Endothelial cell of umbilical vein (primary cell): Measurements from ENCODE around the gene TRIM41. TPM values are rescaled to one million over a fixed set of nuclear protein-coding genes. Genes with fewer than 3 reads are reported as not detected.

Experiments used
- BruUV-seq: library from RNA; stranded (reverse); fragments of 400-500 nt; replicated peaks from 2 replicates; lab custom pipeline; 2021; lab: Mats Ljungman, UMichigan
- CTCF ChIA-PET: fragments of 300-600, 350-600 bp; sonication (Branson Sonifier 250); formaldehyde crosslinking; loops from one replicate; lab custom pipeline; 2021; ENCODE audit warnings: antibody characterized with exemption, inconsistent platforms; lab: Charles Lee
- POLR2A ChIA-PET: fragments of 300-600, 350-600 bp; sonication (Branson Sonifier 250); formaldehyde crosslinking; loops from one replicate; lab custom pipeline; 2021; ENCODE audit warnings: antibody characterized with exemption, inconsistent platforms; lab: Charles Lee
- DNase-seq: peaks from one replicate; pipeline ENCODE4 v3.0.0-alpha.2; 2011; ENCODE audit warnings: low read depth, low spot score
- FAIRE-seq: peaks from 2 replicates; lab custom pipeline; 2011; peaks lifted over from hg19 to GRCh38; lab: Jason Lieb, UNC
- H2AFZ ChIP-seq: 2 replicates; pipeline ENCODE4 v1.6.0; 2012; ENCODE audit warnings: low read depth, low read length, control low read depth, inconsistent platforms
- H3K27ac ChIP-seq: 2 replicates; pipeline ENCODE4 v1.5.1; 2011; ENCODE audit warnings: low read depth, mild to moderate bottlenecking, control low read depth, low read length, moderate library complexity; ENCODE audit not compliant: insufficient read depth
- H3K27me3 ChIP-seq, 2 experiments: 2 replicates each; pipeline versions ENCODE4 v1.6.0 to v1.6.1; 2011; ENCODE audit warnings: low read length in 2 of 2, mixed read lengths in 1 of 2; ENCODE audit not compliant: control insufficient read depth in 2 of 2, insufficient read depth in 2 of 2
- H3K36me3 ChIP-seq, 2 experiments: 2 replicates in 1 of 2; 3 replicates in 1 of 2; pipeline ENCODE4 v1.5.1; 2011; ENCODE audit warnings: low read length in 2 of 2, mild to moderate bottlenecking in 1 of 2, moderate library complexity in 1 of 2; ENCODE audit not compliant: control insufficient read depth in 2 of 2, insufficient read depth in 2 of 2; ENCODE audit errors: extremely low read depth in 1 of 2
- H3K4me1 ChIP-seq: 3 replicates; pipeline ENCODE4 v1.5.1; 2011; ENCODE audit warnings: mild to moderate bottlenecking, low read length; ENCODE audit not compliant: control insufficient read depth, insufficient read depth; ENCODE audit errors: extremely low read depth
- H3K4me2 ChIP-seq: 2 replicates; pipeline ENCODE4 v1.6.1; 2011; ENCODE audit warnings: low read length, control low read depth, mixed read lengths; ENCODE audit not compliant: insufficient read depth
- H3K4me3 ChIP-seq, 3 experiments: fragments of 200-600 bp in 1 of 3; sonication (generic), shearing (Covaris generic) in 1 of 3; replicated peaks in 1 of 3; 2 replicates each; pipeline ENCODE4 v1.5.1; 2011 to 2016; ENCODE audit warnings: control low read depth in 3 of 3, low read length in 3 of 3, mild to moderate bottlenecking in 2 of 3, inconsistent platforms in 1 of 3, low read depth in 1 of 3, moderate library complexity in 1 of 3; ENCODE audit not compliant: insufficient read depth in 1 of 3
- H3K79me2 ChIP-seq: 2 replicates; pipeline ENCODE4 v1.6.0; 2012; ENCODE audit warnings: low read length, inconsistent platforms; ENCODE audit not compliant: control insufficient read depth, insufficient read depth
- H3K9ac ChIP-seq: replicated peaks from 2 replicates; pipeline ENCODE3; 2011; ENCODE audit warnings: low read length, control low read depth; ENCODE audit not compliant: insufficient read depth; ENCODE audit errors: extremely low read depth
- H3K9me1 ChIP-seq: replicated peaks from 3 replicates; pipeline ENCODE4 v1.6.0; 2011; ENCODE audit warnings: mild to moderate bottlenecking, low read length; ENCODE audit not compliant: control insufficient read depth, insufficient read depth; ENCODE audit errors: extremely low read depth
- H3K9me3 ChIP-seq: replicated peaks from 2 replicates; pipeline ENCODE4 v1.5.1; 2012; ENCODE audit warnings: low read length, inconsistent platforms; ENCODE audit not compliant: control insufficient read depth, insufficient read depth
- H4K20me1 ChIP-seq: replicated peaks from 2 replicates; pipeline ENCODE3; 2011; ENCODE audit warnings: mild to moderate bottlenecking, low read length; ENCODE audit not compliant: control insufficient read depth, insufficient read depth; ENCODE audit errors: extremely low read depth
- EZH2 ChIP-seq: IDR thresholded peaks from 2 replicates; pipeline ENCODE4 v1.6.1; 2012; ENCODE audit warnings: borderline replicate concordance, low read depth, mild to moderate bottlenecking, moderate library complexity, low read length, inconsistent platforms; ENCODE audit not compliant: severe bottlenecking
- FOS ChIP-seq: IDR thresholded peaks from 2 replicates; pipeline ENCODE4 v1.6.1; 2011; ENCODE audit warnings: mild to moderate bottlenecking, low read length, moderate library complexity, borderline replicate concordance; ENCODE audit not compliant: insufficient read depth
- JUN ChIP-seq: IDR thresholded peaks from 2 replicates; pipeline ENCODE4 v1.6.1; 2011; ENCODE audit warnings: borderline replicate concordance, low read depth; ENCODE audit not compliant: insufficient read length, insufficient read depth
- MYC ChIP-seq: IDR thresholded peaks from one replicate; pipeline ENCODE4 v1.6.1; 2011; ENCODE audit warnings: mild to moderate bottlenecking, low read depth, low read length
- POLR2AphosphoS5 ChIP-seq: IDR thresholded peaks from 2 replicates; pipeline ENCODE4 v1.6.1; 2012; ENCODE audit warnings: low read depth, mild to moderate bottlenecking, control low read depth, low read length, moderate library complexity; ENCODE audit not compliant: insufficient read depth
- dilution Hi-C: fragments of 300-500 bp; cut with MboI; formaldehyde crosslinking; loops from one replicate; pipeline ENCODE4 v1.15.0; 2019; ENCODE audit warnings: low sequenced_read_pairs; ENCODE audit not compliant: extremely low pct_ligation_motif_present
- intact Hi-C: fragments of 100-400 bp; cut with micrococcal nuclease; formaldehyde crosslinking; loops from one replicate; pipeline ENCODE4 v1.10.0; 2022
- polyA plus RNA-seq, 4 experiments: library from polyadenylated mRNA; depleted of rRNA in 3 of 4; stranded (reverse) in 3 of 4; unstranded in 1 of 4; fragments of >200 nt; gene quantifications; 2 replicates each; pipeline versions ENCODE4 v1.2.1 to v1.2.3, GENCODE V29; 2011 to 2012; ENCODE audit warnings: missing spikeins in 1 of 4
- total RNA-seq: library from RNA; stranded (reverse); gene quantifications from 2 replicates; pipeline ENCODE4 v1.2.3, GENCODE V29; 2021
- TF ChIP-seq, protein P1 (sequence below), 2 donors: IDR thresholded peaks; 1 replicate in 1 of 2; 2 replicates in 1 of 2; pipeline ENCODE4 v1.5.1; 2011; ENCODE audit warnings: low read length in 2 of 2, mild to moderate bottlenecking in 2 of 2, moderate library complexity in 2 of 2, control low read depth in 1 of 2, inconsistent platforms in 1 of 2, low read depth in 1 of 2; ENCODE audit not compliant: insufficient read depth in 1 of 2; ENCODE audit errors: extremely low read depth in 1 of 2

Gene TRIM41
- total and polyA plus RNA-seq, 2 donors (not counting 3 experiments of a cell fraction or from before 2014, with no cell fraction given) = 11.2 to 19.9 TPM

DNA sequence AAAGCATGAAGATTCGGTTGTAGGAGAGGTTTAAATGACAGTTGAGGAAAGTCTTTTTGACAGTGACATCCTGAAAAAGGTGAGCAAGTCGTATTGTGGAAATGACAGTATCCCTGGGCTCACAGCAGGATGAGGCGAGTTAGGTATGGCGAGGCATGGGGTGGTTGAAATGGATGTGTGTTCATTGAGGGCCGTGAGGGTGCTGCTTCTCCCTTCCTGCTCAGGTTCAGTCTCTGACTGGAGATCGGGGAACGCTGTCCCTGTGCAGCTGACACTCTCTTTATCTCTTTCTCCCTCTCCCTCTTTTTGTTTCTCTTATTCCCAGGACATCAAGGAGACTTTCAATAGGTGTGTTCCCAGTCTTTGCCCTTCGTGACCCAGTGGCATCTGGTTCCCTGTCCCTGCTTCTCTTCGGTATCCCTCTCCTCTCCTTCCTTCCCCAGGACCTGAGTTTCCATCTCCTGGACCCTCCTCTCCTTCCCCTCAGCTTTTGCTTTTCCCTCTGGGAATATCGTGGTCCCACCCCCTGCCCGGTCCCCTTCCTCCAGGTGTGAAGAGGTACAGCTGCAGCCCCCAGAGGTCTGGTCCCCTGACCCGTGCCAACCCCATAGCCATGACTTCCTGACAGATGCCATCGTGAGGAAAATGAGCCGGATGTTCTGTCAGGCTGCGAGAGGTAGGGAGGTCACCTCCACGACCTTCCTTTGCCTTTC, 10.2 kb downstream of the TRIM41 start:
- H3K4me3 ChIP-seq = no peak overlapping the region
- H3K4me1 ChIP-seq = peaks cover 2% of the 10 kb centered on the region
- peaks cover 26 to 43% of the 10 kb centered on the region in 2 experiments for H3K36me3 ChIP-seq
- intact Hi-C loops (no loop called here), dilution Hi-C loops (no loop called here)
- H3K4me2 ChIP-seq = no peak overlapping the region
- peaks cover 2% of the 10 kb centered on the region for H4K20me1 ChIP-seq
- no peak overlapping the region for H3K9ac ChIP-seq
- peaks cover 10% of the 10 kb centered on the region for H3K79me2 ChIP-seq
- TF ChIP-seq MYC = no peak
- TF ChIP-seq EZH2 = no peak
- H3K27me3 ChIP-seq = no peaks in the 10 kb centered on the region
- no peak overlapping the region for H2AFZ ChIP-seq
- ChIA-PET POLR2A (no interaction called here), CTCF (interaction anchor here (1.0 kb wide), 1 partner anchor 11 kb away, joined by 3 read pairs; no protein-coding TSS in a partner anchor)
- H3K27ac ChIP-seq = no peak overlapping the region
- no peaks in the 10 kb centered on the region for H3K9me3 ChIP-seq
- BruUV-seq = no TSS peak
- no peak for FAIRE-seq
- DNase-seq = no peak
- H3K9me1 ChIP-seq = no peaks in the 10 kb centered on the region

DNA sequence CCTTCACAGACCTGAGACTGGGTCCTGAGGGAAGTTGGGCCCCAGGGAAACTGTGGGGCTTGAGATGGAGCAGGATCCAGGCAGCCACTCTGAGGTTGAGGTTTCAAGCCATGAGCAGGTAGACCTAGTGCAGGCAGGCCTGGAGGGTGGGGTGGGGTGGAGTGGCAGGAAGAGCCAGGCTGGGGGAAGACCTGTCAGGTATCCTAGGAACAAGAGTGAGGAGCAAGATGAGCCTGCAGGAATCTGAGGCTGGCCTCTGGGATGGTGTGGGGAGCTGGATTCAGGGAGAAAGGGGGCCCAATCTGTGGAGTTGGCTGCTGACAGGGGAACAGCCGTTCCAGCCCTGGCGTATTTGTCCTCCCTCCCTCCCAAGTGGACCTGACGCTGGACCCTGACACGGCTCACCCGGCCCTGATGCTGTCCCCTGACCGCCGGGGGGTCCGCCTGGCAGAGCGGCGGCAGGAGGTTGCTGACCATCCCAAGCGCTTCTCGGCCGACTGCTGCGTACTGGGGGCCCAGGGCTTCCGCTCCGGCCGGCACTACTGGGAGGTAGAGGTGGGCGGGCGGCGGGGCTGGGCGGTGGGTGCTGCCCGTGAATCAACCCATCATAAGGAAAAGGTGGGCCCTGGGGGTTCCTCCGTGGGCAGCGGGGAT, 10.8 kb downstream of the TRIM41 start:
- Histone ChIP-seq H3K36me3 (peaks cover 33 to 46% of the 10 kb centered on the region in 2 experiments), H3K9ac (no peak overlapping the region), H3K9me3 (no peaks in the 10 kb centered on the region), H3K79me2 (peaks cover 13% of the 10 kb centered on the region), H2AFZ (no peak overlapping the region), H3K9me1 (no peaks in the 10 kb centered on the region), H3K27me3 (no peaks in the 10 kb centered on the region), H3K4me3 (no peak overlapping the region), H3K27ac (no peak overlapping the region), H4K20me1 (peaks cover 2% of the 10 kb centered on the region), H3K4me2 (no peak overlapping the region), H3K4me1 (peaks cover 2% of the 10 kb centered on the region)
- no TSS peak for BruUV-seq
- no peak for DNase-seq
- POLR2A ChIA-PET = interaction anchor here (0.6 kb wide), 1 partner anchor 42 kb away, joined by 4 read pairs; no protein-coding TSS in a partner anchor
- FAIRE-seq = no peak
- TF ChIP-seq, protein P1, sequence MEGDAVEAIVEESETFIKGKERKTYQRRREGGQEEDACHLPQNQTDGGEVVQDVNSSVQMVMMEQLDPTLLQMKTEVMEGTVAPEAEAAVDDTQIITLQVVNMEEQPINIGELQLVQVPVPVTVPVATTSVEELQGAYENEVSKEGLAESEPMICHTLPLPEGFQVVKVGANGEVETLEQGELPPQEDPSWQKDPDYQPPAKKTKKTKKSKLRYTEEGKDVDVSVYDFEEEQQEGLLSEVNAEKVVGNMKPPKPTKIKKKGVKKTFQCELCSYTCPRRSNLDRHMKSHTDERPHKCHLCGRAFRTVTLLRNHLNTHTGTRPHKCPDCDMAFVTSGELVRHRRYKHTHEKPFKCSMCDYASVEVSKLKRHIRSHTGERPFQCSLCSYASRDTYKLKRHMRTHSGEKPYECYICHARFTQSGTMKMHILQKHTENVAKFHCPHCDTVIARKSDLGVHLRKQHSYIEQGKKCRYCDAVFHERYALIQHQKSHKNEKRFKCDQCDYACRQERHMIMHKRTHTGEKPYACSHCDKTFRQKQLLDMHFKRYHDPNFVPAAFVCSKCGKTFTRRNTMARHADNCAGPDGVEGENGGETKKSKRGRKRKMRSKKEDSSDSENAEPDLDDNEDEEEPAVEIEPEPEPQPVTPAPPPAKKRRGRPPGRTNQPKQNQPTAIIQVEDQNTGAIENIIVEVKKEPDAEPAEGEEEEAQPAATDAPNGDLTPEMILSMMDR (IDR thresholded peaks at IDR 0.05; ENCODE audit: extremely low read depth in 1 of 2, insufficient read depth in 1 of 2, low read depth in 1 of 2, low read length in 2 of 2) = no peak
- TF ChIP-seq JUN = no peak
- TF ChIP-seq POLR2AphosphoS5 = no peak
- TF ChIP-seq FOS = no peak
- dilution Hi-C loops (no loop called here), intact Hi-C loops (no loop called here)
- CTCF ChIA-PET = no interaction called here
